Measurements from ENCODE around the gene PRKCI. TPM values are rescaled to one million over a fixed set of nuclear protein-coding genes. Genes with fewer than 3 reads are reported as not detected.
"Not testable (repeated sequence)": the region's sequence is repeated elsewhere in the genome, so short reads cannot be mapped to it uniquely, and the experiment has no call there.

PRKCI gene
- total RNA-seq, 4 donors from 2014 or later, result 10.5 to 20.9 (median 14.0) TPM

- Histone ChIP-seq H3K4me3 (no peak overlapping the region), H3K9me3 (no peaks in the 10 kb centered on the region), H3K27me3 (no peaks in the 10 kb centered on the region), H3K36me3 (no peaks in the 10 kb centered on the region), H3K27ac (no peak overlapping the region), H3K4me1 (no peaks in the 10 kb centered on the region)
- no peak for DNase-seq
- ATAC-seq, result no peak
- intact Hi-C loops (cut with DNase I; ENCODE audit: low total_unique reads) (no loop called here), in situ Hi-C loops (cut with MboI; ENCODE audit: low sequenced_read_pairs in 4 of 4) (loop anchor here (25.0 kb wide), 2 partner anchors 365 to 490 kb away; no protein-coding TSS in a partner anchor)
- TF ChIP-seq POLR2A (IDR thresholded peaks at IDR 0.05), result no peak
- TF ChIP-seq CTCF (IDR thresholded peaks at IDR 0.05 in 4 of 5, conservative IDR thresholded peaks at IDR 0.05 in 1 of 5), result no peak
Observed at GRCh38 chr3:170322566-170323269, 100.5 kb downstream of the PRKCI start.

GRCh38 chr3:170323331-170323730 lies 101.1 kb downstream of the PRKCI start:
- Histone ChIP-seq H3K36me3 (no peaks in the 10 kb centered on the region), H3K4me3 (no peak overlapping the region), H3K9me3 (no peaks in the 10 kb centered on the region), H3K27me3 (no peaks in the 10 kb centered on the region), H3K27ac (no peak overlapping the region), H3K4me1 (no peaks in the 10 kb centered on the region)
- intact Hi-C loops (cut with DNase I; ENCODE audit: low total_unique reads), result no loop called here
- DNase-seq (no peak), ATAC-seq (no peak)
- in situ Hi-C loops (cut with MboI; ENCODE audit: low sequenced_read_pairs in 4 of 4), result loop anchor here (25.0 kb wide), 2 partner anchors 364 to 489 kb away; no protein-coding TSS in a partner anchor
- TF ChIP-seq POLR2A (IDR thresholded peaks at IDR 0.05) (no peak), CTCF (IDR thresholded peaks at IDR 0.05 in 4 of 5, conservative IDR thresholded peaks at IDR 0.05 in 1 of 5) (no peak)

GRCh38 chr3:170324962-170325361 lies 102.7 kb downstream of the PRKCI start:
- H3K36me3 ChIP-seq, result no peaks in the 10 kb centered on the region
- no peak for ATAC-seq
- in situ Hi-C loops (cut with MboI; ENCODE audit: low sequenced_read_pairs in 4 of 4), result loop anchor here (25.0 kb wide), 2 partner anchors 362 to 487 kb away; no protein-coding TSS in a partner anchor

GRCh38 chr3:170327040-170327808 lies 105.0 kb downstream of the PRKCI start:
- Histone ChIP-seq H3K27me3 (no peaks in the 10 kb centered on the region), H3K27ac (no peak overlapping the region), H3K4me3 (no peak overlapping the region), H3K4me1 (no peaks in the 10 kb centered on the region), H3K9me3 (no peaks in the 10 kb centered on the region), H3K36me3 (no peaks in the 10 kb centered on the region)
- TF ChIP-seq CTCF (IDR thresholded peaks at IDR 0.05 in 4 of 5, conservative IDR thresholded peaks at IDR 0.05 in 1 of 5) (no peak), POLR2A (IDR thresholded peaks at IDR 0.05) (no peak)
- DNase-seq (no peak), ATAC-seq (no peak)
- in situ Hi-C loops (cut with MboI; ENCODE audit: low sequenced_read_pairs in 4 of 4) (no loop called here), intact Hi-C loops (cut with DNase I; ENCODE audit: low total_unique reads) (no loop called here)

More at GRCh38 chr3:170324962-170325361, 102.7 kb downstream of the PRKCI start:
- no peak for DNase-seq
- Histone ChIP-seq H3K4me1 (no peaks in the 10 kb centered on the region), H3K9me3 (no peaks in the 10 kb centered on the region), H3K4me3 (no peak overlapping the region), H3K27ac (no peak overlapping the region), H3K27me3 (no peaks in the 10 kb centered on the region)
- TF ChIP-seq CTCF (IDR thresholded peaks at IDR 0.05 in 4 of 5, conservative IDR thresholded peaks at IDR 0.05 in 1 of 5) (no peak), POLR2A (IDR thresholded peaks at IDR 0.05) (no peak)
- intact Hi-C loops (cut with DNase I; ENCODE audit: low total_unique reads), result no loop called here

GRCh38 chr3:170327868-170328548 lies 105.8 kb downstream of the PRKCI start:
- H3K36me3 ChIP-seq; H3K9me3 ChIP-seq; intact Hi-C loops (cut with DNase I; ENCODE audit: low total_unique reads); ATAC-seq; DNase-seq; H3K27me3 ChIP-seq; H3K4me1 ChIP-seq; H3K27ac ChIP-seq; H3K4me3 ChIP-seq; in situ Hi-C loops (cut with MboI; ENCODE audit: low sequenced_read_pairs in 4 of 4): not testable (repeated sequence)
